GM12878 (cell line): ENCODE measurements around the gene KRTAP10-5.

ENCODE experiments used
- BHLHE40 ChIP-seq, 2 experiments: fragments of 450-650 bp in 1 of 2; IDR thresholded peaks; 2 replicates each; pipeline ENCODE4 v1.6.1; 2011 to 2017; ENCODE audit warnings: low read depth in 2 of 2, borderline replicate concordance in 1 of 2, improper control_type of control experiment in 1 of 2, low read length in 1 of 2, mild to moderate bottlenecking in 1 of 2
- CREM ChIP-seq: IDR thresholded peaks from 2 replicates; pipeline ENCODE4 v1.6.1; 2014; ENCODE audit warnings: antibody characterized with exemption, low read depth
- CTCF ChIP-seq, 3 experiments: IDR thresholded peaks in 2 of 3; conservative IDR thresholded peaks in 1 of 3; 2 replicates each; pipeline ENCODE4 v1.5.1; 2011; ENCODE audit warnings: low read depth in 3 of 3, low read length in 3 of 3, mild to moderate bottlenecking in 3 of 3, control low read depth in 2 of 3, moderate library complexity in 2 of 3, inconsistent platforms in 1 of 3, mixed read lengths in 1 of 3; ENCODE audit not compliant: control insufficient read depth in 2 of 3, insufficient read depth in 1 of 3; ENCODE audit errors: extremely low read depth in 1 of 3
- IKZF2 ChIP-seq, 2 experiments: fragments of 450-650 bp; IDR thresholded peaks; 2 replicates each; pipeline ENCODE4 v1.6.1; 2017; ENCODE audit warnings: mild to moderate bottlenecking in 2 of 2, moderate library complexity in 2 of 2
- MAX ChIP-seq: IDR thresholded peaks from 2 replicates; pipeline ENCODE4 v1.6.1; 2012; ENCODE audit warnings: low read depth, low read length, improper control_type of control experiment
- NFYB ChIP-seq: IDR thresholded peaks from 2 replicates; pipeline ENCODE4 v1.6.1; 2011; ENCODE audit warnings: low read depth, mild to moderate bottlenecking, low read length, improper control_type of control experiment, moderate library complexity; ENCODE audit not compliant: insufficient read depth
- PBX3 ChIP-seq: IDR thresholded peaks from 2 replicates; pipeline ENCODE4 v1.6.1; 2011; ENCODE audit warnings: mild to moderate bottlenecking, low read depth, low read length, moderate library complexity; ENCODE audit not compliant: insufficient replicate concordance
- POLR2AphosphoS5 ChIP-seq: IDR thresholded peaks from 2 replicates; pipeline ENCODE4 v1.6.1; 2011; ENCODE audit warnings: mild to moderate bottlenecking, low read length, inconsistent platforms
- RAD21 ChIP-seq: IDR thresholded peaks from 2 replicates; pipeline ENCODE4 v1.6.1; 2011; ENCODE audit warnings: mild to moderate bottlenecking, low read depth, low read length, moderate library complexity; ENCODE audit not compliant: insufficient read depth
- SUPT20H ChIP-seq: IDR thresholded peaks from 2 replicates; pipeline ENCODE4 v1.6.1; 2011; ENCODE audit warnings: low read depth, mild to moderate bottlenecking, low read length, moderate library complexity, borderline replicate concordance; ENCODE audit not compliant: control insufficient read depth
- TAF1 ChIP-seq: IDR thresholded peaks from 2 replicates; pipeline ENCODE4 v1.6.1; 2011; ENCODE audit warnings: mild to moderate bottlenecking, low read depth, low read length, borderline replicate concordance
- TF ChIP-seq, protein P1 (sequence below): fragments of 450-650 bp; IDR thresholded peaks from 2 replicates; pipeline ENCODE4 v1.6.1; 2017; ENCODE audit warnings: mild to moderate bottlenecking

- no peak for TF ChIP-seq RAD21
- no peak for TF ChIP-seq POLR2AphosphoS5
- no peak for TF ChIP-seq NFYB
- TF ChIP-seq BHLHE40 (IDR thresholded peaks at IDR 0.05; ENCODE audit: borderline replicate concordance in 1 of 2, low read depth in 2 of 2, low read length in 1 of 2), result no peak
- TF ChIP-seq IKZF2 (IDR thresholded peaks at IDR 0.05), result no peak
- no peak for TF ChIP-seq MAX
- TF ChIP-seq CREM, result no peak
- no peak for TF ChIP-seq TAF1
- TF ChIP-seq, protein P1, sequence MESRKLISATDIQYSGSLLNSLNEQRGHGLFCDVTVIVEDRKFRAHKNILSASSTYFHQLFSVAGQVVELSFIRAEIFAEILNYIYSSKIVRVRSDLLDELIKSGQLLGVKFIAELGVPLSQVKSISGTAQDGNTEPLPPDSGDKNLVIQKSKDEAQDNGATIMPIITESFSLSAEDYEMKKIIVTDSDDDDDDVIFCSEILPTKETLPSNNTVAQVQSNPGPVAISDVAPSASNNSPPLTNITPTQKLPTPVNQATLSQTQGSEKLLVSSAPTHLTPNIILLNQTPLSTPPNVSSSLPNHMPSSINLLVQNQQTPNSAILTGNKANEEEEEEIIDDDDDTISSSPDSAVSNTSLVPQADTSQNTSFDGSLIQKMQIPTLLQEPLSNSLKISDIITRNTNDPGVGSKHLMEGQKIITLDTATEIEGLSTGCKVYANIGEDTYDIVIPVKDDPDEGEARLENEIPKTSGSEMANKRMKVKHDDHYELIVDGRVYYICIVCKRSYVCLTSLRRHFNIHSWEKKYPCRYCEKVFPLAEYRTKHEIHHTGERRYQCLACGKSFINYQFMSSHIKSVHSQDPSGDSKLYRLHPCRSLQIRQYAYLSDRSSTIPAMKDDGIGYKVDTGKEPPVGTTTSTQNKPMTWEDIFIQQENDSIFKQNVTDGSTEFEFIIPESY, result no peak
- TF ChIP-seq CTCF (IDR thresholded peaks at IDR 0.05 in 2 of 3, conservative IDR thresholded peaks at IDR 0.05 in 1 of 3; ENCODE audit: control insufficient read depth in 2 of 3, extremely low read depth in 1 of 3, insufficient read depth in 1 of 3, low read depth in 3 of 3, low read length in 3 of 3), result no peak
- no peak for TF ChIP-seq PBX3
- no peak for TF ChIP-seq SUPT20H
Measured at GRCh38 chr21:44556879-44557278, 23.5 kb downstream of the KRTAP10-5 start.
